ENCODE data around the gene CPNE8.

The CPNE8 gene

DNA sequence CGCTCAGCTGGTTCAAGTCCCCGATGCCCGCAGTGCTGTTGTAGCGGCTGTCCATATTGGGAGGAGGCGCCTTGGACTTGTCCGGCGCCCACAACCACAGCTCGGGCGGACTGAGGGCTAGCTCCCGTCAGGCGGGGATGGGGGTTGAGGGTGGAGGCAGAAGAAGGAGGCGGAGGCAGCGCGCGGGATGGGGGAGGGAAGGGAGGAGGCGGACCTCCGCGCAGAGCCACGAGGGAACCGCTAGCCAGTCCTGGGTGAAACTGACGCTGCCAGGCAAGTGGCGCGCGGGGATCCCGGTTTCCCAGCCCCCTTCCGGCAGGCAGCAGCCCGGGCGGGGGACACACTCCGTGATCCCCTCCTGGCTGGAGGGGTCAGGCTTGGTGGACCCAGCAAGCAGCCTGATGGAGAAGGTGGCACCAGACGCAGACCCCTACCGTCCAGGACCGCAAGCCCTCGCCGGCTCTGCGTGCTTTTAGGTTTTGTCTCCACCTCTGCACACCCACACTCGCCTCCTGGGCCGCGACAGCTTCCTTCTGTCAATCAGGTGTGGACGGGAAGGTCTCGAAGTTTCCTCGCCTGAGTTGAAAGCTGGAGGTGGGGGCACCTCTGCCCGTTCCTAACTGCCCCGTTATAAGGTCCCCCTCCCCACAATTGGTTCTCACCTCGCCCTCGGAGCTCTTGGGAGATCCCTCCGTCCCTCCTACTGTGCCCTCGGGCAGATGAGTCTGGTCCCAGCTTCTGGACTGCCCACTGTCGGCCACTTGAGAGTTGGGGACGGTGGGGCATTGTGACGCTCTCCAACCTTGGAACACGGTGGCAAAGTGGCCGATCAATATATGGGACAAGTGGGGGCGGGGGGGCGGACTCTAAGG, at the start of gene CPNE8:
TSS of gene CPNE8 (minus strand) at position 112 of the 872 bp plus-strand sequence. CDS start at position 55, 57 bp downstream.
- DNase-seq: no peak

DNA sequence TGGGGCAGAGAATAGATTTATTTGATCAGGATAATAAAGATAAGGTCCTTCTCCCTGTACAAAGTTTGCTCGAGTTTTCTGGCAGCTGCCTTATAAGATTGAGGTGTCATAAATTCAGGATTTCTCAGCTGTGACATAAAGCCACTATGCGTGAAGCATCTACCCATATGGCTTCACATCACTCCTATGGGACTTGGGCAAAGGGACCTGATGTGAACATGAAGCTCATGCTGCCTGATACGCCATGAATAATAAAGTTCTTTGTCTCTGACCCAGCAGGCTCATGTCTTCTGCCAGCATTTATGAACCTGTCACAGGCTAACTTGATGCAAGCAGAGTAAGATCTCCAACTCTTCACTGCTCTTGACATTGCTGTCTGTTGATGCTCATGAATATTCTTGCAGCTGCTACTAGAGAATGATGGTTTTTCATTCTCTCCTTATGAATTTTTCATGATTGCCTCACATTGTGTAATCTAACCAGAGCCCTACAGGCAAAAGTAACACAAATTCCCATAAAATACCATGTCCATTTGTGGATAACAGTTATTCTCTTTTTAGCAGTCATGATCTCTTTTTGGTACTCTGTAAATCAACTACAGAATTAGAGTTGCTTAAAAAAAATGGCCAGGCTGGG, 49.0 kb upstream of the CPNE8 start:
- no peak for DNase-seq

DNA sequence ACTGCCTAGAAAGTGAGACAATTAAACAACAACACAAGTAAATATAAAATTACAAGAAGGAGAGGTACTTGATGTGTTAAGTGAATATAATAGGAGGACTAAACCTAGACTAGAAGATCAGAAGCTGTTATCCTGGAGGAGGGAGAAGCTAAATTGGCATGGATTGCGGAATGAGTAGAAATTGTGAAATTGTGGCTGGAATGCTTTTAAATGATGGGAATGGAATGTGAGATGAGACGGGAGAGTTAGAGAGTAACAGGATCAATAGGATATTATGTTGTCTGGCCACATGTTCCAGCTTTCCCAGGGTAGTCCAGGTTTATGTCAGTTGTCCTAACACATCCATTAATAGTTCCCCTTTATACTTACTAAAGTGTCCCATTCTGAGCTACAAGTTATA, 44.0 kb upstream of the CPNE8 start:
- DNase-seq: no peak

DNA sequence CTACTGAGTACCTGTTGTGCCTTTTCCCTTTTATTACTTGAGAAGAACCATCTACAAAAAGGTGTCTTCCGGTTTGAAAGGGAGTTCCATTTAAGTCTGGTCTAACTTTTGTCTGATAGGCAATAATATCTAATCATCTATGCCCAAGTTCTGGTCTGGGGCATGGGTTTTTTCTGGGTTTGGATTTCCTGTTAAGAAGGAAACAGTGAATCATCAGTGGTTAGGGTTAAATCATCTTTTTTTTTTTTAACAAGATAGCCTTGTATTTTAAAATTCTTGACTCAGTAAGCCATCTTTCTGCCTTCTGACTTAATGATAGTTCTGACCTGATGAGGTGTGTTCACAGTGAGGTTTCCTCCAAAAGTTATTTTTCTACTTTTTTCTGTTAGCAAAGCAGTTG, 29.3 kb upstream of the CPNE8 start:
- DNase-seq: no peak

DNA sequence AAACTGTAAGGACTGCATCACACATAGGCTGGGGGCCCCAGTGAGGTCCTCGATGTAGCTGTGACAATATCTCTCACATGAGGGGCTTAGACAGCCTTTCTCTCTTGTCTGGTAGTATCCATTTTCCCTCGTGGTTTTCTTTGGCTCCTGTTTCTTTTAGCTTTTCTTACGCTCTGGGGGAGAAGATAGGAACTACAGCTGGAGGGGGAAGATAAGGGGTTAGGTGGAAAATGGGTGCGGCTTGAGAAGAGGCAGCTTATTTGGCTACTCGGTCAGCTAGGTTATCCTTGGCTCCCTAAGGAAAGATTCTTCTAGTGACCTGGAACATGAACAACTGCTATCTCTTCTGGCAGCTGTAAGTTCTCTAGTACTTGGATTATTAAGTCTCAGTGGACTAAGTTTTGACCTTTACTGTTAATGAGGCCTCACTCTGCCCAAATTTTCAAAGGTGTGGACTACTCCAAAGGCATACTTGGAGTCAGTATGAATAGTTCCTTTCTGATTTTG, 28.7 kb upstream of the CPNE8 start:
- no peak for DNase-seq

DNA sequence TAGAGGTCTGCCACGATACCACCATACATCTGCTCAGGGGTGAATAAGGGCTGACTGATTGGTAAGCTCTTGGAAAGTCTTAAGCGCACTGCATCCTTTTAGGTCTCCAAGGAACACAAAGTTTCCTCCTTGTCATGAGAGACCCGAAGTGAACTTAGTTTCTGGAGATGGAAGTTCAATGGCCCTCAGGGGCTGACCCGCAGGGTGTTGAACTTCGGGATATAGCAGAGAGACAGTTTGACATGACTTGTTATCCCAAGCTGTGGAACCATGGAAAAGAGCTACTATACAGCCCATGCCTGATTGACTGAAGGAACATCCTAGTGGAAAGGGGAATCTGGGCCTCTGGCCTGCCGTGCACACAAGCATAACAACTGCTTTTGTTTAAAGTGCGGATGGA, 26.9 kb upstream of the CPNE8 start:
- DNase-seq: no peak

DNA sequence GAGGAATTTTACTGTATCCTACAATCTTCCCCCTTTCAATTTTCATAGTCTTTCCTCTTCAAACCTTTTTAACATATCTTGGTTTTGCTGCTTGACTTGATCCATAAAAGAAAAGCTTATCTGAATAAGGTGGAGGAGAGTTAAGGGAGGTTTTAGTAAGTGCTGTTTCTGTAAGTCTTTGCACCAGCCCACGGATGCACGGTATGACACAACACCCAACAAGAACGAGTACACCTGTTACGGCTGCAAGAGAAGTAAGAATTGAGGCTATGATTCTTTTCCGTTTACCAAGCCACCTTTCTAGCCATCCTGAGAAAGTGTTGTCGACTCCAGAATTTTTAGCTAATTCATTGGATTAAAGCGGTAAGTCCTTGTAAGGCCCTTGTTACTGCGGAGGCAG, 26.1 kb upstream of the CPNE8 start:
- no peak for DNase-seq

DNA sequence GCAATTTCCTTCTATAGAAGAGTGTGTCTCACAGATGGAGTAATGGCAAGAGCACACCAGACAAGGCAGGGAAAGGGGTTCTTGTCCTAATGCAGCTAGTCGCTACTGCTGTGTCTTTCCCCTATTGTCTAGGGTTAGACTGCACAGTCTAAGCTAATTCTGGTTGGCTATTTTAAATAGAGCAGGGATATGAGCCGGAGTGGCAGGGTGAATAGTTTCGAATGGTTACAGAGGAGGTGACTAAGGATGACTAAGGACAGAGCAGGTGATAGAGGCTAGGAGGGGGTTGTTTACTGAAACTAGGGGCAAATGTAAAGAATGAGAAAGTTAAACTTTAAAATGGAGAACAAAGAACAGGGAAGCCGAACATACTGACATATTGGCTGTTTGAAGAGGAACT, 25.6 kb upstream of the CPNE8 start:
- no peak for DNase-seq

DNA sequence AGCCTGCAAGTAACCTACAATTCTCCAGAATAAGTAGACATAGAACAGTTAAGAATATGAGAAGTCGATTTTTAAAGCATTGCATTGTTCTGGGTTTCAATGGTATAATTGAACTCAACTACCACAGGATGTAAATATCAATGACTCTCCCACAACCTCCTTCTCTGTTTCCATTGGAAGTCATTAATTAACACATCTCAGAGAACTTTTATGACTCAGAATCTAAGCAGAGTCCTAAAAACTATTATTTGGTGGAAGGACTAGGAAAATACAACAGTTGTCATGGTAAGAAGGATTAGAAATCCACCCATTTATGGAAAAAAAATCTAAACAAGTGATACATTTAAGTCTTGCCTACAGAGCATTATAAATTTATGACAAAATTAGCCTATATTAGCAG, 21.1 kb upstream of the CPNE8 start:
- DNase-seq: no peak

DNA sequence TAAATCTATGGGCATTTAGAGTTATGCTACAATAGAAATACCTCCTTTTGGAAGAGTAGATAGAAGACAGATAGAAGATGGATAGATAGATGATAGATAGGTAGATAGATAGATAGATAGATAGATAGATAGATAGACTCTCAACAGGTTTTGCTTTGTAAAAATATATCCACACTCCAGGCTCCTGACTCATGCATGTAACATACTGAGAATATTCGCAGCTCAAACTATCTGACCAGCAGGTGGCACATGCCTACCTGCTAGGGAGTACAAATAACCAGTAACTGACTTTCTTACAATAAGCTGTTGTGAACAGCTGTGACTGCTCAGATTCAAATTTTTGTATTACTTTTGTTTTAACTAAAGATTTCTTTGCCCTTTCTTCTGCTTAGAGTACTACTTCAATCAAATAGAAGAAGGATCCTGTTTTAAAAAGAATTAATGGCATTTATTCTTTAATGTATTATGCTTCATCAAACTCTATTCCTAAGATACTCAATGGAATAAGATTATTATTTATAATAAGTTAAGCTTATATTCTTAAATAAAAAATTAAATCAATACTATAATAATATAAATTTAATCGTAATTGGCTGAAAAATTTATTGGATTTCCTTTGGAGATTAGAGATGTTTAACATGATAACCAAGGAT, 15.8 kb upstream of the CPNE8 start:
- peak; percentile 1 for DNase-seq

DNA sequence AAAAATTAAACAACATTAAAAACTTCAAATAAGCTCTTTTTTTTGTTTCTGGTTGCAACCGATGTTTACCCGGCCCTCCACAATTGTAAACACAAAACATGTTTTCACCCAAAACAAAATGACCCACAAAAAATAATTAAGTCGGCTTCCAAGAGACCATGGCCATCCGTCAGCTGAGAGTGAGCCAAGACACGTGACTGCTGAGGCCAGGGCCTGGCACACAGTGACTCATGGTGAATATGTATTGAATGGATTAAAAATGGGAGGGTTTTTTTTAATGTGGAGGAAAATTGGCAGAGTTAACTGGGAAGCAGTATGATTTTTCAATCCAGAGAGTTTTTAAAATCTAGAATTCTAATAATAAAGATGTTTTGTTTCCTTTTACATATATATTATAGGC, 13.8 kb upstream of the CPNE8 start:
- DNase-seq: no peak

DNA sequence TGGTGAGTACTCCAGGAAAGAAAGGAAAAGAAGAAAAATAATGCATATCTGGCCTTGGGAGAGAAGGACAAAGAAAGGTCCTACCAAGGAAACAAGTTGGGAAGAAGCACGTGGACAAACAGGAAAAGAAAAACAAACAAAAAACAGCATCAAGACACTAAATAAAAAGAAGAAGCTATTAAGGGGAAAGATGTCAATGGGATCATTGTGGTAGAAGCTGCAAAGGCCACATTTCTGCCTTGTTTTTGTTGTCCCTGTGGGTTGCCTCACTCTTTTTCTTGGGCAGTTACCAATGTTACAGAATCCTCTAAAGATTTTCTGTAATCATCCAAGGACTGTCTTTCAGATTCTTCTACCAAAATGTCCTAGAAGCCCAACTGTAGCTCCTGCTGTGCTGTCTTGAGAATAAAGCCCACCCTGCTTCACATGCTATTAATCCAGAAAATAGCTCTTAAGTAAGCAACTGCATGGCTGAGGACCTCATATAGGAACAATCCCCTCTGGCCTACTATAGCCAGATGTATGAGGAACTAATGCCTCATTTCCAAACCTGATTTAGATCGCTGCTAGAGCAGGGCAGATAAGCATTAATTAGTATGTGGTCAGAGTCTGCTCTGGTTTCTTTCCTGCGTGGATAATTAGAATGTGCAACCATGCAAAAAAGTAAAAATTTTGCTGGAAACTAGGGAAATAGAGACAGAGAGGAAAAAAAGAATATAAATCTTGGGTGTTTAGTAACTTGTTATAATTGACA, 10.2 kb upstream of the CPNE8 start:
- DNase-seq: no peak

DNA sequence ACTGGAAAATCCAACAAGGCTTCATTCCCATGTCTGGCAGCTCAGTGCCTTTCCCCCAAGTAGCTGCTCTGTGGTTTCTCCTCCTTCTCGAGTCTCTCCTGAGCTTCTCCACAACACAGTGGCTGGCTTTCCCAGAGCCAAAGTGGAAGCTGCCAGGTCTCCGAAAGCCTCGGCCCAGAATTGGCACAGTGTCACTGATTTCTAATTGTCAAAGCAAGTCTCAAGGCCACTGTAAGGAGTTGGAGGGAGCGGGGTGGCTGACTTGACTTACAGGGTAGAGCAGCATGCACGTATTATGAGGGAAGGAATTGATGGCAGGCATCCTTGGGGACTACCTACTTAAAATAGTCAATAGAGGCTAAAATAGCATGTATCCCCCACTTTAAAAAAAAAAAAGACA, 6.7 kb upstream of the CPNE8 start:
- DNase-seq: no peak

DNA sequence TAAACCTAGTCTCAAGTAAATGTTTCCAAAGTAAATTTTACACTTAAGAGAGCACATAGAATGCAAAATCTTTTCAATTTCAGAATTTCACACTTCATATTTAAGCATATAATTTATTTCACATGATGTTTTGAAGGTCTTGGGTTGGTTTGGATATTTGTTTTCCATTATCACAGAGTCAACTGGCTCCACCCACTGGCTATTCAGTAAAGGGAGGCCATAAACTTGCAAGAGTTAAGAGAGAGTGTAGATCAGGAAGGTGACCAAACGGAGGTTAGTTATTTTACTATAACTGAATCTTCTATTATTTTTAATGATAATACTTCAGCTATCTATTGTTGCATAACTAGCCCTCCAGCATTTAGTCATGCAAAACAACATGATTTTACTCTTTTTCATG, 6.2 kb upstream of the CPNE8 start:
- no peak for DNase-seq

DNA sequence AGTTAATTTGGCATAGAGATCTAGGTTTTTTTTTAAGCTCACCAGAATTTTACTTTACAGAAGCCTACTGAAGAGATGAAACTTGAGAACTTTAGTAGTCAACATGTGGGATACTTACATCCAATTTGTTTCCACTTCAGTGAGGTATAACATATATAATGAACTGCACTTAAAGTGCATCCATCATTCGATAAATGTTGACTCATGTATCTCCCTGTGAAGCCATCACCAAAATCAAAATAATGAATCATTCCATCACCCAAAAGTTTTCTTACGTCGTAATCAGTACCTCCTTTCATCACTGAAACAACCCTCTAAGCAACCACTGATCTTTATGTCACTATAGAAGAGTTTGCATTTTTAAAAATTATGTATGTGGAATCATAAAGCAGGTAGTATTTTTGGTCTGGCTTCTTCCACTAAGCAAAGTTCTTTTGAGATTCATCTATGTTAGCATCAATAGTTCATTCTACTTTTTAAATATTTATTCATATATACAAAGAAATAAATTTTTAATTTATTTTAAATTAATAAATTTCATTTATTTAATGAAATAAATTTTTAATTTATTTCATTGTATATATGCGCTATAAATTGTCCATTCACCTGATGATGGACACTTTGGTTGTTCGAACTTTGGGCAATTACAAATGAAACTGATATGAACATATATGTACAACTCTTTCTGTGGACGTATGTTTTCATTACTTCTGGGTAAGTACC, 2.0 kb upstream of the CPNE8 start:
- no peak for DNase-seq

DNA sequence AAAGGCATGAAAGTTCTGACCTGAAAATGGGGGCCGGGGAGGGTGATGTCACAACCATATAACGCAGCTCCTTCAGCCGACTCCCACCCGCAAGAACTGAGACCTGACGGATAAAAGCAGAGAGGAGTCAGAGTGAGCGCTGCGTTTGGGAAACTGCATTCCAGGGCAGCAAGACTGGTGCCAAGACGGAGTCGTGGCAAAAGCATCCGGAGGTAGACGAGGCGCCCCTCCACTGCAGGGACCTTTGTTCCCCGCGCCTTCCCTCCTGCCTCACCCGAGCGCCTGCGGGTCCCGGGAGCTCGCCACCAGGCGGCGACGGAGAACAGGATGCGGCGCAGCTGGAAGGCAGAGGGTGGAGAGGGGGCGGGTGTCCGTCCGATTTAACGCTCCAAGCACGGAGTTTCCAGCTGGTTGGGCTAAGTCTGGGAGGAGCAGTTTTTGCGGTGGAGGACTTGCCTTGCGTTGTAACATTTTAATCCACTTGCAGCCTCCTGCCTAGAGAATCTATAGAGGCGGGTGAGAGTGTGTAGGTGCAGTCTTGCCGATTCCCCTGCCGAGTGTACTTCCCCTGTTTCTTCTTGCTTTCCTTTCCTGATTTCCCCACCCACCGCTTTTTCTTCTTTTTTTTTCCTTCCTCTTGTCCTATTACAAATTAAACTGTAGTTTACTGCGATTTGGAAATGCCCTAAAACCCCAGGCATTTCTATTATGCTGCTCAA, 1.2 kb upstream of the CPNE8 start:
- peak; percentile 2 for DNase-seq

DNA sequence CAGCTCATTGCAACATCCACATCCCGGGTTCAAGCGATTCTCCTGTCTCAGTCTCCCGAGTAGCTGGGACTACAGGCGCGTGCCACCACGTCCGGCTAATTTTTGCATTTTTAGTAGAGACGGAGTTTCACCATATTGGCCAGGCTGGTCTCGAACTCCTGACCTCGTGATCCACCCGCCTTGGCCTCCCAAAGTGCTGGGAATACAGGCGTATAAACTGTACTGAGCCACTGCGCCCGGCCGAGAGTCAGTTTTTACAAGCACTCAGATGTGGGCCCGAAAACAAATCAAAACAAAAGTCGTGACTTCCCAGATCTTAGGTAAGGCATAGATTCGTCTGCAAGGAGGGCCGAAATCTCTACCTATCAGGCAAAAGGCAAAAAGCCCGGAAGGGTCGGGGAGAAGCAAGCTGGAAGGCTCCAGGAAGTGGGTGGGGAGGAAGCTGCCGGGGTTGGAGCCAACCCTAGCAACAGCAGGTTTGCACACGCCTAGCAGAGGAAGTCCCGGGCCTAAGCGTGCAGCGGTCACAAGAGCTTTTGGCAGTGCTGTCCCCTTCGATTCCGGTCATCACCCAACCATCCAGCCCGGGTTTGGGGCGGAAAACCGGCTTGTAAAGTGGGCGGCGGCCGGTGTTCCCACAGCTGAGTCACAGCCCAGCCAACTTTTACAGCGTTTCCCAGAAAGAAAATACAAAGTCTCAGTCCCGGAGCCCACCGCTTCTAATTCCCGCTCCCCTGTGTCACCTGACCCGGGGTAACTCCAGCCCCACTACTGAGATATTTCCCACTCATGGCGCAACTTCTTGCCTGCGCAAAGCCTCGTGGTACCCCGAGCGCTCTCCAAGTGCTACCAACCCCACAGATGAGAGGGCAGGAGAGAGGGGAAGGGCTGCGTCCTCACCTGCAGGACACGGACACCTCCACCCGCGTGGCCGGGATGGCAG, 583 bp downstream of the CPNE8 start:
- no peak for DNase-seq

DNA sequence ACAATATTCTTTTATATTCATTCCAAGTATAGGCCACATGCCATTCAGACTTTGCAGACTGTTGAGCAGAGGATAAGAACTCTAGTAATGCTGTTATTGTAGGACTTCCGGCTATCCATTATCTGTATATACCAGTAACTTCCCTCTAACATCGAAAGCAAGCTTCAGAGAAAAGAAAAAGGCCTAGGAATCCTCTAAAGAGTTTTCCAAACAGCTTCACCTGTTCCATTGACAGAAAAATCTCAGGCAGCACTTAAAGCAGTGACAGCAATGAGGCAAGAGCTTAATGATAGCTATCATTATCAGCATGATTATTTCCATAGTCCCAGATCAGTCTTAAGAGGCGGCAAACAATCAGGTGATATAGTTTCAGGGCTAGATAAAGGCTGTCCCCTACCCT, 1.8 kb downstream of the CPNE8 start:
- no peak for DNase-seq

DNA sequence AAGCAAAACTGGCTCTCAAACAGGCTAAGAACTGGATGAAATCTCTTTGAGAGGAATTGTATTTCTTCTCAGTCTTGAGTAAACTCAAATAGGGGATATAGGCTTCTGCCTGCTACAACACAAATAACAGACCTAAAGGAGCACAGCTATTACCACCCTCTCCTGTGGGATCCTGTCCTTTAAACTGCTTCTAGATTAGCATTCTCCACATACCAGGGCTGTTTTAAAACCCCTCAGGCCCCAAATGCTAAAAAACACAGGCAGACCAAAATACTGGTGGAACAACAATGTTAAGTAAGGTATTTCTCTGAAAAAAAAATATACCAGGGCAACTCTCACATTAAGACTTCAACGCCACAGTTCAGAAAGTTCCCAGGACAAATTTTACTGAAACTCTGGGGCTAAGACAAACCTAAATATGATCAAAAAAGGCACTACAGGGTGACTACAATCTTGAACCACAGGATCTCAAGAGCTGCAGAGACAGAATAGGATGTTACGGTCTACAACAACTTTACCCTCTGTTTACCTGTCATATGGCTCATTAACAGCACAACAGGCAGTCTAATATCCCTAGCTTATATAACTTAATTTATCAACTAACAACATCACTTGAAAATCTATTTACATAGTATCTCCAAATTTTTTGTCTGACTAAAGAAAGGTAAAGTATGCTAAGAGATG, 7.2 kb downstream of the CPNE8 start:
- DNase-seq: no peak

DNA sequence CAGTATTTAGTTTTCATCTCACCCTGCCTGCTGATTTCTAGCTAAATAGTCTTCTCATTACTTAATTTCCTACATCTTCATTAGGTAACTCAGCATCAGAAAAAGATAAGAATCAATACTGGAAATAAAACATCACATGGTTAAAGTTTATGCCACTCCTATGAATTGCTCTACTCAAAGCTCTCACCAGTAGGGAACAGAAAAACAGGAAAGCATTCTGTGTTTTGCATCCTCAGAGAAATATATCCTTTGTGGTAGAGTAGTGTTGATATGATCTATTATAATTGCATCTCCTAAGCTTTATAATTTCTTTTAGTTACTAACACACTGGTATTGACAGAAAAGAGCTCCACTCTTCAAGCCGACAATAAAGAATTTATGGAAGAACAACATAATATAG, 9.9 kb downstream of the CPNE8 start:
- DNase-seq: no peak
